Activated naive CD4-positive, alpha-beta T cell treated with anti-CD3 and anti-CD28 coated beads, Interleukin-2, amount 50 U/mL, for 16 hours (primary cell): ENCODE data around the gene ITGA4.
"Not testable (repeated sequence)": the region's sequence is repeated elsewhere in the genome, so short reads cannot be mapped to it uniquely, and the experiment has no call there.

Experiments
- DNase-seq: peaks from one replicate; pipeline ENCODE4 v3.0.0-alpha.2; 2020

Gene ITGA4

DNA sequence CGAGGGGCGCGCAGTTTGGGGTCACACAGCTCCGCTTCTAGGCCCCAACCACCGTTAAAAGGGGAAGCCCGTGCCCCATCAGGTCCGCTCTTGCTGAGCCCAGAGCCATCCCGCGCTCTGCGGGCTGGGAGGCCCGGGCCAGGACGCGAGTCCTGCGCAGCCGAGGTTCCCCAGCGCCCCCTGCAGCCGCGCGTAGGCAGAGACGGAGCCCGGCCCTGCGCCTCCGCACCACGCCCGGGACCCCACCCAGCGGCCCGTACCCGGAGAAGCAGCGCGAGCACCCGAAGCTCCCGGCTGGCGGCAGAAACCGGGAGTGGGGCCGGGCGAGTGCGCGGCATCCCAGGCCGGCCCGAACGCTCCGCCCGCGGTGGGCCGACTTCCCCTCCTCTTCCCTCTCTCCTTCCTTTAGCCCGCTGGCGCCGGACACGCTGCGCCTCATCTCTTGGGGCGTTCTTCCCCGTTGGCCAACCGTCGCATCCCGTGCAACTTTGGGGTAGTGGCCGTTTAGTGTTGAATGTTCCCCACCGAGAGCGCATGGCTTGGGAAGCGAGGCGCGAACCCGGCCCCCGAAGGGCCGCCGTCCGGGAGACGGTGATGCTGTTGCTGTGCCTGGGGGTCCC lies at the start of gene ITGA4:
Gene ITGA4, plus strand, starts transcription at position 266 of the 620 bp plus-strand sequence. Its CDS starts 269 bp downstream, at position 535.
- peak; percentile 89 for DNase-seq

DNA sequence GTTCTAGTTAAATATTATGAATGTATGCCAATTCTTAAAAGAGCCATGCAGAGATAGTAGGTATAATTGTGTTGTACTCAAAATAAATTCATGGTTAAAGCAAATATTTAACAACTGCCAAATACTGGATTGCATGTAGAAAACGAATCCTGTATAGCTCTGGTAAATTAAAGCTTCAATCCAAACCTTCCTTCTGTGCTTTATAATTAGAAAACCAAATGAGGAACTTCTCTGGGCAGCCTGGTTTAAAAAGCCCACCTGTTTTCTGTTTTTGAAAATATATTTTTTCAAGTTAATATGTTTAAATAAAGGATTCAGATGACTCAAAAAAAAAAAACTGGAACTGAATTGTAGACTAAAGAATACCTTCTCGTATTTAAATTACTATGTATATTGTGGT lies 48.3 kb upstream of the ITGA4 start:
- no peak for DNase-seq

DNA sequence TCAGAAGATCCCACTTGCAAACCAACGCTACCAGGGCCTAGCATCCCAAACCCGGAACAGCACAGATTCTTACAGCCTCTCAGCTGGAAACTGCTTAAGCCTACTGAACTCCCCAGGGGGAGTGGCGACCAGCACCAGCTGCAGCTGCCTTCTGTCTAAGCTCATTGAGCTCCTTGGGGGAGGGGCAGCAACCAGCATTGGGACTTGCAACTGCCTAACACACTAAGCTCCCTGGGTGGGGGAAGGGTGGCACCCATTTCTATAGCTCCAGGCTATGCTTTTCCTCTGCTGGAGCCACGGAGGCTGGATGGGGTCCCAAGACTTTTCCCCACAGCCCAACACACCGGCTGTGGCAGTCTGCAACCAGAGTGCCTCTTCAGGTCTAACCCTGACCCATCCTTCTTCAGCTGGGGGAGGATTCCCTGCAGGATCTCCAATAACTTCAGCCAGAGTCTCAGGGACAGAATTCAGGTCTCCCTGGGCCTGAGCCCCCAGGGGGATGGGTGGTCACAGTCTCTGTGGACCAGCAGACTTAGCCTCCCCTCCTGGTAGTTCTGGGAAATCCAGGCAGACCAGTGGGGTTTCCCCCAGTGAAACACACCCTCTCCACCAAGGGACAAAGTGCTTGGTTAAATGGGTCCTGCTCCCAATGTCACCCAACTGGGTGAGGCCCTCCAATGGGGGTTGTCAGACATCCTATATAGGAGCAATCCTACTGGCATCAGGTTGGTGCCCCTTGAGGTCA lies 45.9 kb upstream of the ITGA4 start:
- DNase-seq: no peak

DNA sequence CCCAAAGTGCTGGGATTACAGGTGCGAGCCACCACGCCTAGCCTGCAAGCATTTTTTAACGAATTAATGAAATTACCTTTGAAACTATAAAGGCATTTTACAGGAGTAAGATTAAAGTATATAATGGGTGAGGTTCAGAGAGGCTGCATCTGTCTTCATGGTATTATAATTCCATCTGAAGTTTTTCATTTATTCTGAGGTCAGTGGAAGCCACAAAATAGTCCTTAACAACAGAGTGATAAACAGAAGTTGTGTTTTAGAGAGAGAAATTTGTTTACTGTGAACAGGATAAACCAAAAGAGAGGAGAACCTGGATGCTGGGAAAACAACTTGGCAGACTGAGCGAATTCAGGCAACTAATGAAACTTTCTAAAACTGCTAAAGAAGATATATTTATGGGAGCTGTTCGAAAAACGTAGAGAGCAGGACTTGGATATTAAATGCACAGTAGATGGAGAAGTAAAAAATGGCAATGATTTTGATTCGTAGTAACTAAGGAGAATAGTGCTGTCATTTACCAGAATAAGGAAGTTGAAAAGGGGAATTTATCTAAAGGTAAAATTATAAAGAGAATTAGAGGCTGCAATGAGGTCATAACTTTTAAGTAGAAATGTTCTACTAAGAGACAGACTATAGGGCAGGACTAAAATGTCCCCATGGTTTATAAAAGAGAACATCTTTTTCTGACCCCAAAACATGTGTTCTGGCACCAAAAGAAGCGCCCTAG lies 37.9 kb upstream of the ITGA4 start:
- no peak for DNase-seq

DNA sequence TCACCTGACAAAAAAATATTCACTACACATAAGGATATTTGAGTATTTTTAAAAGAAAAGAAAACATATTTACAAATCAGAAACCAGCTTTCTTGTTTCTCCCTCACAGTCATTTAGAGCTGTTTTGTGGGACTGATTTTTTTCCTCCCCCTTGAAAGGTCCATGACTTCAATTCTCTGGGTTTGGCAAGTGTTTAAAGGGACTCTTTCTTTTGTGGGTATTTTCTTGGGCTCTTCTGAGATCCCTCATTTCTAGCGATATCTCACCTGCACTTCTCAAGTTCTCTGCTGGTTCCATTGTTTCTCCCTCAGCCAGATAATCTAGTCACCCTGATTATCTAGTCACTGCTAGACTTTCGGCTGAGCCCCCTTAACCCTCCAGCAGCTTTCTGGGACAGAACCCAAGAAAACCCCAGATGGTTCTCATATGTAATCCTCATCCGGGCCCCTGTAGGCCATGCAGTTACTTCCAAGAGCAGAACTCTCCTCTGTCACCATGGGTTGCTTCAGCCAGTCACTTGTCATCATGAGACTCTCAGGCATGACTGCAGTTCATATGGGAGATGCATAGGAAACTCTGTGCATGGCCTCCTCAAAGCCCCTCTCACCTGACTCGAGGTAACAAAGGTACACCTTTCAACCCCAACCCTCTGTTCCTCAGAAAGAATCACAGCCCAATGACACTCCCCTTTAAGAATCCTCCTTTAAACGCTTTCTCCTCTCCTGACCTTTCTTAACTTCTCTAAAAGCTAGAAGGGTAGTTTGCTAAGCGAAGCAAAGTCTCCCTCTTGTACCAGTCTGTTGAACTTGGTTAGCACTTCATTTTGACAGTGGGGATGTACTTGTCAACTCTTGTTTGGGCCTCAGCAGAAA lies 36.7 kb upstream of the ITGA4 start:
- no peak for DNase-seq

DNA sequence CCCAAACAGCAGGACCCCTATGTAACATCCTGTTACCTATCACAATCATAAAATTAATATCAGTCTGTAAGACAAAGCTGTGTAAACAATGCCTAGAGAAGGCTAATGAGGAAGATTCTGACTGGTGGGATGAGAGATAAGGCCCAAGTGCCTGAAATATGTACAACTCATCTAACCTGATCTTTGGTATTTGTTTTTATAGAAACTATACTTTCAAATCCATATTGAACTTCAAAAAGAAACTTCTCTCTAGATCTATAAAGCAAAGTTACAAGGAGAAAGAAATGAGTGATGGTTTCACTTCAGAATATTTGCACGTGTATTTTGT lies 36.1 kb upstream of the ITGA4 start:
- no peak for DNase-seq

DNA sequence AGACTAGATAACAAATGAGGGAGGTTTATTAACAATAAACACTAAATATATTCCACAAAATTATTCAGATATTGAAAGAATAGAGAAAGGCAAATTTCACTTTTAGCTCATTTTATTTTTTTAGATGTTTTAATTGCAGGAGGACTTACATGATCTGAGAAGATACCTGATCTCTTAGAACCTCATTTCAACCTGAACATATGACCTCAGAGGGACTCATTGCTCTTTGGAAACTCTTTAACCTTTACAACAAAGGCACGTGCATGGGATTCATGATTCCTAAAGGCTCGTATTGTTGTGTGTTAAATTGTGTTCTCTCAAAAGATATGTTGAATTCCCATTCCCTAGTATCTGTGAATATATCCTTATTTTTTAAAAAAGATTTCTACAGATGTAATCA lies 35.7 kb upstream of the ITGA4 start:
- DNase-seq: no peak

DNA sequence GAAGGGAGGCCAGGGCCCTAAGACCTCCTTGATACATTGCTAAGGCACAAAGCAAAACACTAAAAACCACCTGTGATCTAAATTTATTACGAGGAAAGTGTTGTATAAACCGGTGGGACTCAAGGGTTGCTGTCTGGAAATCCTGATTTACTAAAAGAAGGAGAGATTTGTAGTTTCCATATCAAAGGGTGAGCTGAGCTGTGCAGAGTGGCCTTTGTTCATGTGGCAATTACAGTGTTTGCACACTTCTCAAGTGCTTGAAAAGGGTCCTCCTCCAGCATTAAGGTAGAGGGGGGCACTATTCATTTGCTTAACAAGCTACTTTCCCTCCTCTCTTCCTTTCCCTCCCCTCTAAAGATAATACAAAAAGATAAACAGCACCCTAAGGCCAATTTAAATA lies 30.5 kb upstream of the ITGA4 start:
- no peak for DNase-seq

DNA sequence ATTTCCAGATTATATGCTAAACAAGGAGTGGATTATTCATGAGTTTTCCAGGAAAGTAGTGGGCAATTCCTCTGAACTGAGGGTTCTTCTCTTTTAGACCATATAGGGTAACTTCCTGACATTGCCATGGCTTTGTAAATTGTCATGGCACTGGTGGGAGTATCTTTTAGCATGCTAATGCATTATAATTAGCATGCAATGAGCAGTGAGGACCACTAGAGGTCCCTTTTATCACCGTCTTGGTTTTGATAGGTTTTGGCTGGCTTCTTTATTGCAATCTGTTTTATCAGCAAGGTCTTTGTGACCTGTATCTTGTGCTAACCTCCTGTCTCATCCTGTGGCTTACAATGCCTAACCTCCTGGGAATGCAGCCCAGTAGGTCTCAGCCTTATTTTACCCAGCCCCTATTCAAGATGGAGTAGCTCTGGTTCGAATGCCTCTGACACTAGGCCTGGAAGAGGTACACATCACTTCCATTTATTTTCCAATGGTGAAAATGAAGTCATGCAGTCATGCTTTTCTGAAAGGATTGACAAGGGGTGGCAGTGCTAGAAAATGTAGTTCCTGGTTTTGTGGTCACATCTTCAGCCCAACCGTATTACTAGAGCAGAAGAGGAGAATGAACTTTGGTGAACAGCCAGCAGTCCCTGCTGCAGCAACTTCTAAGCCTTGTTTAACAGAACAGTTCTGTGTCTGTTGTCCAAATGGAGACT lies 26.6 kb upstream of the ITGA4 start:
- DNase-seq: no peak

DNA sequence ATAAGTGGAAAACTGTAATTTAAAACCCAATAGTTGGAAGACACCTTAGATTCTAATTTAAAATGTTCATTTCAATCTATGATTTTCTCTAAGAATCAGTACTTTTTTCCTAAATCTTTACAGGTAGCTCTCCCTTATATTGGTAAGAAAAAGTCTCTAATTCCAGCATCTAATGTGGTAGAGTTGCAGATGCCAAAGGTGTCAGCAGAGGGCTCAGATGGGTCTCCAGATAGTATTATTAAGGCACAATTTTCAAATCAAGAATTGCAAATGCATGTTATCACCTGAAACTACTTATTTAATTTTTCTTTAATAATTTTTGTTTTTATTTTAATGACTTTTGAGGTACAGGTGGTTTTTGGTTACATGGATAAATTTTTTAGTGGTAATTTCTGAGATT lies 25.5 kb upstream of the ITGA4 start:
- DNase-seq: no peak

DNA sequence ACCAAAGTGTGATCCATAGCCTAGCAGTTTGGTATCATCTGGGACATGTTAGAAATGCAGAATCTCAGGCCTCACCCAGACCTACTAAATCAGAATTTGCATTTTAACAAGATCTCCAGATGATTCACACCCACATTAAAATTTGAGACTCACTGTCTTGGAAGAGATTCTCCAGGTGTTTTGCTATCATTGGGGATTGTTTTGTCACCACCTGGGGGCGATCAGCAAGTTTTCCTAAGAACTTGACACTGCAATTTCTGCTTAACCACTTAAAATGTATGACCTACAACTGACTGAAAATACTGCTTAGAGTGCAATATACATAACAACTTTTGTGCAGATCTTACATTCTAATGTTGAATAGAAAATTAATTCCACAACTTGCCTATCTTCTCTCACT lies 18.9 kb upstream of the ITGA4 start:
- DNase-seq: no peak

DNA sequence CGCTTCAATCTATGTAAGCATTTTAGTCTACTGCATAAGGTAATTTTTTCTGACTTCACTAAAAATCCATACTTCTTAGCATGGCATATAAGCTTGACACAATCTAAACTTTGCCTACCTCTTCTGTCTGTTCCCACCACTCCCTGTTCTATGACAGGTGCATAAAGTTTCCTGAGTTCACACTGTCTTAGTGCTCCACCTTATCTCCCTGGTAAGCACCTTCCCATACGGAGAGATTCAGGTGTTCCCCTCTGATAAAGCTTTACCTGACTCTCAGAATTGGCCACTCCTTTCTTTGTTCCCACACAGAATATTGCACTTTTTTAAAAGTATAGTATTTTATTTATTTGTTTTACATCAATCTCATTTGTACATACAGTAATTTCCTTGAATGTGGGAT lies 16.8 kb upstream of the ITGA4 start:
- DNase-seq: no peak

DNA sequence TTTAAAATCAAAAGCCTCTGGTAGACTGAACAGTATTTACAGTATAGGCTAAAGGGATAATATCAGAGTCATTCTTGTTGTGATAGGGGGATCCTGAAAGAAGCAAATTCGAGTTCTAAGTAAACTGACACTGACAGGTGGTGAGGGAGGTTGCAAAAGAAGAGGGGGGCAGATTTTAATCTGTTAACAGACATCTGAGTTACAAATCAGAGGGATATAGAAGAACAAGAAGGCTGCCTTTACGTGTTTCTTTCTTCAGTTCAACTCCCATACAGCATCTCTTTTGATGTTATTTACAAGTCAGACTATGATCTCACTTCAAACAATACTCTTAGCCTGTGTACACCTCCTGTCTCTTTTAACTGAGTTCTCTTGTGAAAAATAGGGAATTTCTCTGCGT lies 16.3 kb upstream of the ITGA4 start:
- no peak for DNase-seq

DNA sequence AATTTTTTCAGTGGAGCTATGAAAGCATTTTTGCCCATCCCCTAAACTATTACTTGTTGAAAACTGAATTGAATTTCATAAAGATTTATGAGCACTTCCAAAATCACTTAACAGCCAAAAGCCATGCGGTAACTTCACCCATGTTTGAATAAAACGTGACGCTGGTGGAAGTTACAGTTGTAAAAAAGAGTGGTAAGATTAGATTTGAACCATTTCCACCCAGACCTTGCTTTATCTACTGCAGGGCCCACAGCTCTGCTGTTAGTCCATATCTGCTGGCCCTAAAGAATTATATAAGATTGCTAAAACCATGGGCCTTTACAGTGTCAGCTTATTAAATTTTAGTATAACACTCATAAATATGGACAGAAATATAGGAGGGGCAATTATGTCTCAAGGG lies 15.5 kb upstream of the ITGA4 start:
- DNase-seq: no peak

DNA sequence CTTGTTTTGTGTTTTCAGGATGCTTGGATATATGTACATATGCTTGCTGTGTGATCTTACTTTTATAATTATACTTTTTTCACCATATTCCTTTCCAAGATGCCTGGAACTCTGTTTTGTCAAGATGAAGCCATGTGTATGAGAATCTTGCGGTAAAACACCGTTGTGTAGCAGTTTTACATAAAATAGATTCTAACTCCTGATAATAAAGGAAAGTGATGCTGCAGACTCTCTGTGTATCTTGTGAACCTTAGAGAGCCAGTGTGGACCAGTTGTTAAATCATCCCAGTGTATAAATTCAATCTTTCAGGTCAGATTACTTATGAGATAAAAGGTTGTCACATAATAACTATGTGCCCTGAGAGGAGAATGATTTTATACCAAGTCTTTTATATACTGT lies 12.5 kb upstream of the ITGA4 start:
- DNase-seq: no peak

DNA sequence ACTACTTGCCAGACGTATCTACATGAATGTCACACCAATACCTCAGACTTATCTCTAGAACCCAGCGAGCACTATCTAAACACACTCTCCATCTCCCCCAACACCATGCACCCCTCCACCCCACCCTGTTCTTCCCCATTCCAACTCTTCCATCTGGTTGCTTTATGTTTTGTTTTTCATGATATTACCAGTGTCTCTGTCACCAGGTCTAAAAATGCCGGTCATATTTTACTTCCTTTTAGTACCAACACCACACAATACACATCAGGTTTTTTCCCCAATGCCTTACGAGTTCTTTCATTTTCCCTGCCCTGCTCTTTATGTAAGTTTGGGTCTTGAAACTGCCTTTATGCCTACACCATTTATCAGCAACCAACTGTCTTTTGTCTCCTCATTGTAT lies 10.2 kb upstream of the ITGA4 start:
- no peak for DNase-seq

DNA sequence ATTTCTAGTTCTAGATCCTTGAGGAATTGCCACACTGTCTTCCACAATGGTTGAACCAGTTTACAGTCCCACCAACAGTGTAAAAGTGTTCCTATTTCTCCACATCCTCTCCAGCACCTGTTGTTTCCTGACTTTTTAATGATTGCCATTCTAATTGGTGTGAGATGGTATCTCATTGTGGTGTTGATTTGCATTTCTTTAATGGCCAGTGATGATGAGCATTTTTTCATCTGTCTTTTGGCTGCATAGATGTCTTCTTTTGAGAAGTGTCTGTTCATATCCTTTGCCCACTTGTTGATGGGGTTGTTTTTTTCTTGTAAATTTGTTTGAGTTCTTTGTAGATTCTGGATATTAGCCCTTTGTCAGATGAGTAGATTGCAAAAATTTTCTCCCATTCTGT lies 7.9 kb upstream of the ITGA4 start:
- not testable (repeated sequence) for DNase-seq

DNA sequence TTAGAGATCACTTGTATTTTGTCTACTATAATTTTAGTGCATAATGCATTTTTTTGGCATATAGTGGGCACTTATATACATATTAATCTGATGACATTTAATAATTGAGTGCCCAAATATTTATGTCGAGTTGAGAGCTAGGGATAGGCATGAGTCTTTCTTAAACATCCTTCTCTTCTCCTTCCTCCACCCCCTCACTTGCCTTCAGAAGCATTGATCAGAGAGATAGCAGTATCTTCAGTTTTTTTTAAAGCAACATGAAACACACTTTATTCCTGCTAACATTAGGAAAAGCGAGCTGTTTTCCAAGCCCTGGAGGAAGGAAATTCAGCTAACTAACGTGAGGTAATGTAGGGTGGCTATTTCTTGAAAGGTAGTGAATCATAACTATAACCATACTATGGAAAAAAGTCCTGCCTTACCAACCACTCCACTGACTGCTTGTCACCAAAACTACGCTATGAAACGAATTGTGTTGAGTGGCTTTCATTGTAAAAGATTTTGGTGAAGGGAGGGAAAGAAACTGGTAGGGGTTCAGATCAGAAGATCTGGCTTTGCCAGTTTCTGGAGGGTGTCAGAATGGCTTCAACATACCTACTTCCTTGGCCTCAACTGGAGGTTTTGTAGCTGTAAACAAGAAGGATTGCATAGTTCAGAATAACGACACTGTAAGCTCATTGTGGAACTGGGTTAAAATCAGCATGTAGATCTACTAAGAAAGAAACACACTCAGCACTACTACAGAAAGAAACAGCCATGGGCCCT lies 2.3 kb upstream of the ITGA4 start:
- DNase-seq: no peak

DNA sequence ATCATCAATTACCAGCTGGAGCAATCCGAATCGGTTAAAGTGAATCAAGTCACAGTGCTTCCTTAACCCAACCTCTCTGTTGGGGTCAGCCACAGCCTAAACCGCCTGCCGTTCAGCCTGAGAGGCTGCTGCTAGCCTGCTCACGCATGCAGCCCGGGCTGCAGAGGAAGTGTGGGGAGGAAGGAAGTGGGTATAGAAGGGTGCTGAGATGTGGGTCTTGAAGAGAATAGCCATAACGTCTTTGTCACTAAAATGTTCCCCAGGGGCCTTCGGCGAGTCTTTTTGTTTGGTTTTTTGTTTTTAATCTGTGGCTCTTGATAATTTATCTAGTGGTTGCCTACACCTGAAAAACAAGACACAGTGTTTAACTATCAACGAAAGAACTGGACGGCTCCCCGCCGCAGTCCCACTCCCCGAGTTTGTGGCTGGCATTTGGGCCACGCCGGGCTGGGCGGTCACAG lies 496 bp upstream of the ITGA4 start:
- peak; percentile 54 for DNase-seq

DNA sequence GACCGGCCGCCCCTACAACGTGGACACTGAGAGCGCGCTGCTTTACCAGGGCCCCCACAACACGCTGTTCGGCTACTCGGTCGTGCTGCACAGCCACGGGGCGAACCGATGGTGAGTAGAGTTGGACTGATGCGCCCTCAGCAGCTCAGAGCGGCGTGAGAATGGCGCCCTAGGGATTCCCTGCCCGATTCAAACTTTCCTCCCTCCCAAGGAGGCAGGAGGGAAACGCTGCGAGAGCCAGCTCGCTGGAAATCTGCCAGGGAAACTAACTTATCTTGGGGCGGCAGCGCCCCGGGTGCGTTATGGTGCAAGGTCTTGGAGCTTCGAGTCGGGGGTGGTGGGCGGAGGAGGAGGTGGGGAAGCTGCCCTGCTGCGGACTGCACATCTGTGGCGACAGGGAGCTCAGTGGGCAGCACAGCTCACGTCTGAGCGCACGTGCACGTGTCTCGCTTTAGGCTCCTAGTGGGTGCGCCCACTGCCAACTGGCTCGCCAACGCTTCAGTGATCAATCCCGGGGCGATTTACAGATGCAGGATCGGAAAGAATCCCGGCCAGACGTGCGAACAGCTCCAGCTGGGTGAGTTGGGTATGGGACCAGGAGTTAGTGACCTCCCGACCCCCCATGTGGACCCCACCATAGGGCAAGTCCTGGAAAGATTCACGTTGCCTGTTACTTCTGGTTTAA lies 697 bp downstream of the ITGA4 start:
- DNase-seq: peak; percentile 66

DNA sequence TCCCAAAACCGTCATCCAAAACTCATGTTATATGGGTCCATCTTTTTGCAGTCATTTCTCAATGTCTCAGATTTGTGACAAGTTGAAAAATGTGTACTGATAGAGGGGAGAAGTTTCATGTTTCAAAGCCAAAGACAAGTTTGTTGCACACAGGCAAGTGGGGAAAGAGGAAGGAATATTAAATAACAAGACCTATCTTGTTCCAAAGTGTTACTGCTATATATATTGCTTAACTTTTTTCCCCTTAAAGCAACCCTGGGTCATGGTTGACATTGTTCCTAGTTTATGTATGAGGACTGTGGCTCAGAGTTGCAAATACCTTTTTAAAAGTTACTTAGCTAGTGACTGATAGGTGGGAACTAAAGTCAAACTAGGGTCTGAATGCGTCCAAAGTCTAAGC lies 1.7 kb downstream of the ITGA4 start:
- DNase-seq: no peak
